ENCODE measurements around the gene DENND6B. TPM values are rescaled to one million over a fixed set of nuclear protein-coding genes. Genes with fewer than 3 reads are reported as not detected.
"Not testable (repeated sequence)": the region's sequence is repeated elsewhere in the genome, so short reads cannot be mapped to it uniquely, and the experiment has no call there.

Gene DENND6B
- total and polyA plus RNA-seq, 2 of the 13 experiments (the other 11 are each of a cell fraction or from before 2014, with no cell fraction given): 0.95 to 3.8 TPM

DNA sequence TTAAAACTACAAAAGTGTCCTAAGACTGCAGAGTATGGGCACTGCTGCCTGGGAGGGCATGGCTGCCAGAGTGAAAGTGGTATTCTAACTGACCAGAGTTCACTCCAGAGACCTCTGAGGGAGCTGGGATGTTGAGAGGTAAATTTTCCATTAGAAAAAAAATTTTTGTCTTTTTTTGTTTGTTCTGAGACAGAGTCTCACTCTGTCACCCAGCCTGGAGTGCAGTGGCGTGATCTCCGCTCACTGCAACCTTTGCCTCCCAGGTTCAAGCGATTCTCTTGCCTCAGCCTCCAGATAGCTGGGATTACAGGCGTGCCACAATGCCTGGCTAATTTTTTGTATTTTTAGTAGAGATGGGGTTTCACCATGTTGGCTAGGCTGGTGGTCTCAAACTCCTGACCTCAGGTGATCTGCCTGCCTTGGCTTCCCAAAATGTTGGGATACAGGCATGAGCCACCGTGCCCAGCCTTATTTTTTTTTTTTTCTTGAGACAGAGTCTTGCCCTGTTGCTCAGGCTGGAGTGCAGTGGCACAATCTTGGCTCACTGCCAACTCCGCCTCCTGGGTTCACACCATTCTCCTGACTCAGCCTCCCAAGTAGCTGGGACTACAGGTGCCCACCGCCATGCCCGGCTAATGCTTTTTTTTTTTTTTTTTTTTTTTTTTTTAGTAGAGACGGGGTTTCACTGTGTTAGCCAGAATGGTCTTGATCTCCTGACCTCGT is 4.3 kb downstream of the DENND6B start (continued):
- peak; percentile 23; the same call in 1 of the 2 replicates for TF ChIP-seq ZBTB34 (CRISPR knock-in tag; IDR thresholded peaks at IDR 0.05)
- peak; percentile 25; the same call in 1 of the 2 replicates for TF ChIP-seq TBX2 (CRISPR knock-in tag; IDR thresholded peaks at IDR 0.05; ENCODE audit: borderline replicate concordance)
- TF ChIP-seq ZNF770 (CRISPR knock-in tag; IDR thresholded peaks at IDR 0.05): peak; percentile 92
- peak; percentile 33; the same call in 1 of the 2 replicates for TF ChIP-seq ZNF746 (CRISPR knock-in tag; IDR thresholded peaks at IDR 0.05)
- TF ChIP-seq POLR2A (IDR thresholded peaks at IDR 0.05; ENCODE audit: insufficient read depth in 1 of 2, low read depth in 2 of 2, low read length in 2 of 2): peak in 1 of 2 experiments; percentile 62; a peak in 2 of 4 replicates
- peak; percentile 31; the same call in 1 of the 2 replicates for TF ChIP-seq ZNF280D (CRISPR knock-in tag; IDR thresholded peaks at IDR 0.05)
- peak; percentile 63; the same call in 1 of the 2 replicates for TF ChIP-seq PHF21A (CRISPR knock-in tag; IDR thresholded peaks at IDR 0.05)
- TF ChIP-seq LCORL (IDR thresholded peaks at IDR 0.05): peak; percentile 94
- peak; percentile 73; the same call in 1 of the 2 replicates for TF ChIP-seq LCORL (CRISPR knock-in tag; IDR thresholded peaks at IDR 0.05)
- peak; percentile 56 for TF ChIP-seq CEBPG (CRISPR knock-in tag; IDR thresholded peaks at IDR 0.05)
- TF ChIP-seq FOSL2 (CRISPR knock-in tag; IDR thresholded peaks at IDR 0.05): peak; percentile 20; the same call in 1 of the 2 replicates
- TF ChIP-seq ZNF460 (CRISPR knock-in tag; IDR thresholded peaks at IDR 0.05; ENCODE audit: borderline replicate concordance): peak; percentile 90
- TF ChIP-seq, protein P1, sequence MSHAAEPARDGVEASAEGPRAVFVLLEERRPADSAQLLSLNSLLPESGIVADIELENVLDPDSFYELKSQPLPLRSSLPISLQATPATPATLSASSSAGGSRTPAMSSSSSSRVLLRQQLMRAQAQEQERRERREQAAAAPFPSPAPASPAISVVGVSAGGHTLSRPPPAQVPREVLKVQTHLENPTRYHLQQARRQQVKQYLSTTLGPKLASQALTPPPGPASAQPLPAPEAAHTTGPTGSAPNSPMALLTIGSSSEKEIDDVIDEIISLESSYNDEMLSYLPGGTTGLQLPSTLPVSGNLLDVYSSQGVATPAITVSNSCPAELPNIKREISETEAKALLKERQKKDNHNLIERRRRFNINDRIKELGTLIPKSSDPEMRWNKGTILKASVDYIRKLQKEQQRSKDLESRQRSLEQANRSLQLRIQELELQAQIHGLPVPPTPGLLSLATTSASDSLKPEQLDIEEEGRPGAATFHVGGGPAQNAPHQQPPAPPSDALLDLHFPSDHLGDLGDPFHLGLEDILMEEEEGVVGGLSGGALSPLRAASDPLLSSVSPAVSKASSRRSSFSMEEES (CRISPR knock-in tag; IDR thresholded peaks at IDR 0.05): peak; percentile 25; the same call in 1 of the 2 replicates
- peak in 1 of 2 experiments; percentile 27; a peak in 1 of 4 replicates for TF ChIP-seq EP300 (IDR thresholded peaks at IDR 0.05; ENCODE audit: low read depth in 2 of 2, low read length in 2 of 2)
- TF ChIP-seq EP300 (CRISPR knock-in tag; IDR thresholded peaks at IDR 0.05; ENCODE audit: borderline replicate concordance): not testable (repeated sequence)
- peak; percentile 28 for TF ChIP-seq ZNF18 (CRISPR knock-in tag; IDR thresholded peaks at IDR 0.05; ENCODE audit: insufficient replicate concordance)
- peak; percentile 64 for TF ChIP-seq SAP130 (CRISPR knock-in tag; IDR thresholded peaks at IDR 0.05; ENCODE audit: low read depth)
- 0 out of 2 replicates have a peak, but pooled peaks have one; percentile 33 for TF ChIP-seq HOXA3 (CRISPR knock-in tag; IDR thresholded peaks at IDR 0.05)
- TF ChIP-seq RCOR2 (CRISPR knock-in tag; IDR thresholded peaks at IDR 0.05): peak; percentile 58; the same call in 1 of the 2 replicates
- peak; percentile 79 for TF ChIP-seq TEAD3 (CRISPR knock-in tag; optimal IDR thresholded peaks at IDR 0.05; ENCODE audit: borderline replicate concordance)

All from HepG2 (cell line).